ENCODE measurements around the gene ATG13.
A peak's percentile ranks its signal among the peaks of the same experiment; 100 is the strongest.

The ATG13 gene

GRCh38 chr11:46612326-46612725 is 5.0 kb upstream of the ATG13 start:
- no peak for TF ChIP-seq ZNF600 (tag by site-specific recombination; IDR thresholded peaks at IDR 0.05)
- no peak for TF ChIP-seq HOXA7 (CRISPR knock-in tag; IDR thresholded peaks at IDR 0.05; ENCODE audit: borderline replicate concordance)
- TF ChIP-seq ZNF169 (tag by site-specific recombination; IDR thresholded peaks at IDR 0.05), result no peak
- TF ChIP-seq ZNF701 (tag by site-specific recombination; IDR thresholded peaks at IDR 0.05), result no peak
- TF ChIP-seq ZBTB17 (tag by site-specific recombination; IDR thresholded peaks at IDR 0.05), result peak; percentile 58; the same call in 1 of the 2 replicates
- no peak for TF ChIP-seq ZNF449 (tag by site-specific recombination; IDR thresholded peaks at IDR 0.05)
- no peaks in the 10 kb centered on the region for H3K36me3 ChIP-seq (ENCODE audit: control insufficient read depth in 2 of 2, insufficient read depth in 1 of 2, low read length in 2 of 2)
- H3K4me1 ChIP-seq (ENCODE audit: control insufficient read depth, insufficient read depth, low read length), result no peaks in the 10 kb centered on the region
- ChIA-PET POLR2A (interaction anchor here (0.7 to 2.0 kb wide), 3 partner anchors 9 to 51 kb away, joined by 5 to 10 read pairs (median 7); partner anchors contain the start of gene AMBRA1), CTCF (interaction anchor here (0.6 to 1.1 kb wide), 4 partner anchors 19 to 260 kb away, joined by 4 to 5 read pairs (median 4); no protein-coding TSS in a partner anchor)
- no peak overlapping the region for H3K27ac ChIP-seq (ENCODE audit: extremely low read depth, low read depth, low read length)
- H3K4me3 ChIP-seq (ENCODE audit: low read depth, low read length), result no peak overlapping the region
- no peaks in the 10 kb centered on the region for H3K9me3 ChIP-seq (ENCODE audit: control insufficient read depth, insufficient read depth, low read depth, low read length)

- CTCF ChIA-PET, result interaction anchor here (0.7 to 3.4 kb wide), 4 partner anchors 35 to 233 kb away, joined by 3 to 10 read pairs (median 6); no protein-coding TSS in a partner anchor
- peaks cover 0 to 8% of the 10 kb centered on the region in 2 experiments; a peak in 2 of 3 replicates for H3K36me3 ChIP-seq (ENCODE audit: control insufficient read depth in 2 of 2, insufficient read depth in 1 of 2, low read length in 2 of 2)
These were observed 1.6 kb upstream of the ATG13 start for GRCh38 chr11:46615756-46616155.

DNA sequence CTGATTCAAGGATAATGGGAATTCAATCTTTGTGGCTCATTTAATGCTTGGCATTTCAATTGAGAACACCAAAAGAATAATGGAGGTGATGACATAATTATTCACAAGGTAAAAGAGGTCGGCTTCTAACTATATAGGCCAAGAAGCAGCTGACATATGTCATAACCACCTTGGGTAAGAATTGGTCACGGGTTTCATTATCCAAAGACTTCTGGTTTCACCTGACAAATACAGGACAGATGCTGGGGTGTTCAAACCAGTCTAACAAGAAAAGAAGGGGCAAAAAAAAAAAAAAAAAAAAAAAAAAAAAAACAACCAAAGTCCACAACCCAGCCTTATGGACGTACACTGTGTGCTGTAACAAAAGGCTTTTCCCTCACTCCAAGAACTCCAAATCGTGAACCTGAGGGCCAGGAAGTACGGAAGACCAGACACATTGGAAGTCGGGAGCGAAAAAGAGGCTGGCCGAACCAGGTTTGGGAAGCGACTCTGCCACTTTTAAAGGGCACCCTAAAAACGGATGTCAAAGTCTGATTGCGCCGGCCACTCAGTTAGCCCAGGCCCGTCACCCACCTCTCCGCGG is 711 bp upstream of the ATG13 start:
- ChIA-PET POLR2A (interaction anchor here (0.6 to 2.8 kb wide), 3 partner anchors 23 to 546 kb away, joined by 5 to 13 read pairs (median 6); partner anchors contain the start of gene AMBRA1), CTCF (interaction anchor here (0.5 to 3.5 kb wide), 9 partner anchors 14 to 228 kb away, joined by 3 to 16 read pairs (median 4); partner anchors contain the start of gene CHRM4)
- Histone ChIP-seq H3K4me1 (ENCODE audit: control insufficient read depth, insufficient read depth, low read length) (no peaks in the 10 kb centered on the region), H3K27ac (ENCODE audit: extremely low read depth, low read depth, low read length) (peak overlapping the region; percentile 83), H3K9me3 (ENCODE audit: control insufficient read depth, insufficient read depth, low read depth, low read length) (no peaks in the 10 kb centered on the region), H3K36me3 (ENCODE audit: control insufficient read depth in 2 of 2, insufficient read depth in 1 of 2, low read length in 2 of 2) (peaks cover 0 to 17% of the 10 kb centered on the region in 2 experiments; a peak in 2 of 3 replicates), H3K4me3 (ENCODE audit: low read depth, low read length) (peak overlapping the region; percentile 79)
- TF ChIP-seq ZBTB7A (tag by site-specific recombination; IDR thresholded peaks at IDR 0.05; ENCODE audit: low read depth), result no peak
- TF ChIP-seq ZNF148 (tag by site-specific recombination; IDR thresholded peaks at IDR 0.05; ENCODE audit: borderline replicate concordance), result no peak
- TF ChIP-seq ZNF362 (tag by site-specific recombination; IDR thresholded peaks at IDR 0.05), result peak; percentile 94
- TF ChIP-seq, protein P1, sequence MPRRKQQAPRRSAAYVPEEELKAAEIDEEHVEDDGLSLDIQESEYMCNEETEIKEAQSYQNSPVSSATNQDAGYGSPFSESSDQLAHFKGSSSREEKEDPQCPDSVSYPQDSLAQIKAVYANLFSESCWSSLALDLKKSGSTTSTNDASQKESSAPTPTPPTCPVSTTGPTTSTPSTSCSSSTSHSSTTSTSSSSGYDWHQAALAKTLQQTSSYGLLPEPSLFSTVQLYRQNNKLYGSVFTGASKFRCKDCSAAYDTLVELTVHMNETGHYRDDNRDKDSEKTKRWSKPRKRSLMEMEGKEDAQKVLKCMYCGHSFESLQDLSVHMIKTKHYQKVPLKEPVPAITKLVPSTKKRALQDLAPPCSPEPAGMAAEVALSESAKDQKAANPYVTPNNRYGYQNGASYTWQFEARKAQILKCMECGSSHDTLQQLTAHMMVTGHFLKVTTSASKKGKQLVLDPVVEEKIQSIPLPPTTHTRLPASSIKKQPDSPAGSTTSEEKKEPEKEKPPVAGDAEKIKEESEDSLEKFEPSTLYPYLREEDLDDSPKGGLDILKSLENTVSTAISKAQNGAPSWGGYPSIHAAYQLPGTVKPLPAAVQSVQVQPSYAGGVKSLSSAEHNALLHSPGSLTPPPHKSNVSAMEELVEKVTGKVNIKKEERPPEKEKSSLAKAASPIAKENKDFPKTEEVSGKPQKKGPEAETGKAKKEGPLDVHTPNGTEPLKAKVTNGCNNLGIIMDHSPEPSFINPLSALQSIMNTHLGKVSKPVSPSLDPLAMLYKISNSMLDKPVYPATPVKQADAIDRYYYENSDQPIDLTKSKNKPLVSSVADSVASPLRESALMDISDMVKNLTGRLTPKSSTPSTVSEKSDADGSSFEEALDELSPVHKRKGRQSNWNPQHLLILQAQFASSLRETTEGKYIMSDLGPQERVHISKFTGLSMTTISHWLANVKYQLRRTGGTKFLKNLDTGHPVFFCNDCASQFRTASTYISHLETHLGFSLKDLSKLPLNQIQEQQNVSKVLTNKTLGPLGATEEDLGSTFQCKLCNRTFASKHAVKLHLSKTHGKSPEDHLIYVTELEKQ (tag by site-specific recombination; IDR thresholded peaks at IDR 0.05; ENCODE audit: borderline replicate concordance), result no peak
- TF ChIP-seq, protein P2, sequence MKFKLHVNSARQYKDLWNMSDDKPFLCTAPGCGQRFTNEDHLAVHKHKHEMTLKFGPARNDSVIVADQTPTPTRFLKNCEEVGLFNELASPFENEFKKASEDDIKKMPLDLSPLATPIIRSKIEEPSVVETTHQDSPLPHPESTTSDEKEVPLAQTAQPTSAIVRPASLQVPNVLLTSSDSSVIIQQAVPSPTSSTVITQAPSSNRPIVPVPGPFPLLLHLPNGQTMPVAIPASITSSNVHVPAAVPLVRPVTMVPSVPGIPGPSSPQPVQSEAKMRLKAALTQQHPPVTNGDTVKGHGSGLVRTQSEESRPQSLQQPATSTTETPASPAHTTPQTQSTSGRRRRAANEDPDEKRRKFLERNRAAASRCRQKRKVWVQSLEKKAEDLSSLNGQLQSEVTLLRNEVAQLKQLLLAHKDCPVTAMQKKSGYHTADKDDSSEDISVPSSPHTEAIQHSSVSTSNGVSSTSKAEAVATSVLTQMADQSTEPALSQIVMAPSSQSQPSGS (tag by site-specific recombination; IDR thresholded peaks at IDR 0.05; ENCODE audit: low read depth), result peak; percentile 57
- 0 out of 2 replicates have a peak, but pooled peaks have one; percentile 25 for TF ChIP-seq ZNF366 (tag by site-specific recombination; conservative IDR thresholded peaks at IDR 0.05)
- peak; percentile 7; the same call in 1 of the 2 replicates for TF ChIP-seq ZNF335 (tag by site-specific recombination; conservative IDR thresholded peaks at IDR 0.05)
- TF ChIP-seq ZNF501 (tag by site-specific recombination; IDR thresholded peaks at IDR 0.05), result peak; percentile 62
- peak; percentile 85 for TF ChIP-seq ZNF600 (tag by site-specific recombination; IDR thresholded peaks at IDR 0.05)

More at GRCh38 chr11:46615756-46616155, 1.6 kb upstream of the ATG13 start:
- Histone ChIP-seq H3K4me1 (ENCODE audit: control insufficient read depth, insufficient read depth, low read length) (no peaks in the 10 kb centered on the region), H3K27ac (ENCODE audit: extremely low read depth, low read depth, low read length) (no peak overlapping the region), H3K9me3 (ENCODE audit: control insufficient read depth, insufficient read depth, low read depth, low read length) (no peaks in the 10 kb centered on the region), H3K4me3 (ENCODE audit: low read depth, low read length) (no peak overlapping the region)
- TF ChIP-seq ZNF610 (tag by site-specific recombination; IDR thresholded peaks at IDR 0.05; ENCODE audit: borderline replicate concordance) (no peak), KLF1 (tag by site-specific recombination; IDR thresholded peaks at IDR 0.05) (no peak), ZNF416 (tag by site-specific recombination; IDR thresholded peaks at IDR 0.05) (no peak), ZNF677 (tag by site-specific recombination; IDR thresholded peaks at IDR 0.05) (no peak), ZNF555 (tag by site-specific recombination; conservative IDR thresholded peaks at IDR 0.05) (no peak), SP7 (tag by site-specific recombination; IDR thresholded peaks at IDR 0.05) (no peak), ZNF391 (tag by site-specific recombination; IDR thresholded peaks at IDR 0.05; ENCODE audit: borderline replicate concordance, low read depth) (no peak), ZNF2 (tag by site-specific recombination; IDR thresholded peaks at IDR 0.05) (no peak), ZNF423 (tag by site-specific recombination; IDR thresholded peaks at IDR 0.05) (no peak), ZNF335 (tag by site-specific recombination; conservative IDR thresholded peaks at IDR 0.05) (no peak), ZSCAN16 (tag by site-specific recombination; IDR thresholded peaks at IDR 0.05) (no peak), ZFHX2 (tag by site-specific recombination; conservative IDR thresholded peaks at IDR 0.05) (no peak), ZNF785 (tag by site-specific recombination; IDR thresholded peaks at IDR 0.05) (no peak), ZFP69B (tag by site-specific recombination; IDR thresholded peaks at IDR 0.05) (no peak), SP3 (tag by site-specific recombination; IDR thresholded peaks at IDR 0.05) (no peak), ZBTB48 (tag by site-specific recombination; IDR thresholded peaks at IDR 0.05) (no peak), ZNF624 (tag by site-specific recombination; IDR thresholded peaks at IDR 0.05) (no peak)
- POLR2A ChIA-PET, result interaction anchor here (2.8 kb wide), 1 partner anchor 22 kb away, joined by 13 read pairs; the partner anchor contains the start of gene AMBRA1

All from HEK293 (cell line).